ENCODE results near the gene NEU1. TPM values are rescaled to one million over a fixed set of nuclear protein-coding genes. Genes with fewer than 3 reads are reported as not detected.
"Not testable (repeated sequence)": the region's sequence is repeated elsewhere in the genome, so short reads cannot be mapped to it uniquely, and the experiment has no call there.

NEU1 gene
- total RNA-seq = 10 to 100 TPM; 29.3 to 30.6 TPM

DNA sequence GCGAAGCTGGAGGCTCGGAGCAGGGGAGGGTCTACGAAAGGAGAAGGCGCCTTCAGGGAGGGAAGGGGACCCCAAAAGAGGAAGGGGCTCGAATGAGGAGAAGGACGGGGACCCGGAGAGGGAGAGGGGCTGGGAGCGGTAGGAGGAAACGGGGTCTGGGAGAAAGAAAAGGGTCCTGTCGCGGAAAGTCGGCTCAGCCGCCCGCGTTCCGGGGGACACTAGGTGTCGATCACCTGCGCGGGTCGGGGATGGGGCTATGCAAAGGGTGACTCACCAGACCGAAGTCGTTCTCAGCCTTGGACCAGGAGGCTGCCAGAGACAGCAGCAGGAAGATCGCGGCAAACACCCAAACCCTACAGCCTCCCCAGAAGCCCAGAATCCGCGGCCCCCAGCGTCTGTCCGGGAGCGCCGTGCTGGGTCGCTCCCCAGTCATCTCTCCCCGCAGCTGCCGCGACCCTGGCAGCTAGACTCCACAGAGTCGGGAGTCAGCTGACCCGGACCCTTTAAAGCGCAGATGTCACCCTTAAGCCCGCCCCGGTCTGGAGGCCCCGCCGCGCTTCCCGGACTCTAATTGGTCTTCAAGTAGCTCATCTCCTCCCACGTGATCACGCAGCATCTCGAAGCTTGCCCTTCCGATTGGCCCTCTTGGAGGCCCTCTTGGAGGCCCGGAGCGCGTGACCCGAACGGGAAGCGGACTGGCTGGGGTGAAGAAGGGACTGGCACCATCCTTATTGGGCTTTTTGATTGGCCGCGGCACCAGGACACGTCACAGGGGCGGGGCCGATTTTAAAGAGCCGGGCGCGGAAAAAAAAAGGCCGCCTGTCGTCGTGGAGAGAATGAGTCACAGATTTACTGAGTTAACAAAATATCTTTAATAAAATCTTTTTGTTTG lies at the start of gene NEU1:
Gene NEU1, minus strand, starts transcription at position 478 of the 892 bp plus-strand sequence. Its CDS starts 45 bp downstream, at position 433.
- intact Hi-C loops (cut with DNase I) = no loop called here
- 0% methylated on average over 42 to 64 of the region's 64 CpGs for WGBS, 2 donors
- peak within 1 kb of the TSS; percentile 60 to 88 for H3K4me3 ChIP-seq
- H3K9me3 ChIP-seq = no peaks in the 10 kb centered on the region
- DNase-seq (peak; percentile 99 to 100 (median 100)), ATAC-seq (peak; percentile 97)
- H3K27me3 ChIP-seq = no peaks in the 10 kb centered on the region
- H3K36me3 ChIP-seq (replicated peaks in 1 of 2; ENCODE audit: insufficient read depth in 1 of 2, low read depth in 2 of 2) = peaks cover 11% of the 10 kb centered on the region in 2 donors
- H3K27ac ChIP-seq = peak within 1 kb of the TSS; percentile 72 to 90 (median 84)
- H3K4me1 ChIP-seq = peaks cover 19% of the 10 kb centered on the region
- TF ChIP-seq, protein P1, sequence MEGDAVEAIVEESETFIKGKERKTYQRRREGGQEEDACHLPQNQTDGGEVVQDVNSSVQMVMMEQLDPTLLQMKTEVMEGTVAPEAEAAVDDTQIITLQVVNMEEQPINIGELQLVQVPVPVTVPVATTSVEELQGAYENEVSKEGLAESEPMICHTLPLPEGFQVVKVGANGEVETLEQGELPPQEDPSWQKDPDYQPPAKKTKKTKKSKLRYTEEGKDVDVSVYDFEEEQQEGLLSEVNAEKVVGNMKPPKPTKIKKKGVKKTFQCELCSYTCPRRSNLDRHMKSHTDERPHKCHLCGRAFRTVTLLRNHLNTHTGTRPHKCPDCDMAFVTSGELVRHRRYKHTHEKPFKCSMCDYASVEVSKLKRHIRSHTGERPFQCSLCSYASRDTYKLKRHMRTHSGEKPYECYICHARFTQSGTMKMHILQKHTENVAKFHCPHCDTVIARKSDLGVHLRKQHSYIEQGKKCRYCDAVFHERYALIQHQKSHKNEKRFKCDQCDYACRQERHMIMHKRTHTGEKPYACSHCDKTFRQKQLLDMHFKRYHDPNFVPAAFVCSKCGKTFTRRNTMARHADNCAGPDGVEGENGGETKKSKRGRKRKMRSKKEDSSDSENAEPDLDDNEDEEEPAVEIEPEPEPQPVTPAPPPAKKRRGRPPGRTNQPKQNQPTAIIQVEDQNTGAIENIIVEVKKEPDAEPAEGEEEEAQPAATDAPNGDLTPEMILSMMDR (IDR thresholded peaks at IDR 0.05) = no peak
- peak; percentile 78 to 96 (median 95) for TF ChIP-seq POLR2A (IDR thresholded peaks at IDR 0.05)

DNA sequence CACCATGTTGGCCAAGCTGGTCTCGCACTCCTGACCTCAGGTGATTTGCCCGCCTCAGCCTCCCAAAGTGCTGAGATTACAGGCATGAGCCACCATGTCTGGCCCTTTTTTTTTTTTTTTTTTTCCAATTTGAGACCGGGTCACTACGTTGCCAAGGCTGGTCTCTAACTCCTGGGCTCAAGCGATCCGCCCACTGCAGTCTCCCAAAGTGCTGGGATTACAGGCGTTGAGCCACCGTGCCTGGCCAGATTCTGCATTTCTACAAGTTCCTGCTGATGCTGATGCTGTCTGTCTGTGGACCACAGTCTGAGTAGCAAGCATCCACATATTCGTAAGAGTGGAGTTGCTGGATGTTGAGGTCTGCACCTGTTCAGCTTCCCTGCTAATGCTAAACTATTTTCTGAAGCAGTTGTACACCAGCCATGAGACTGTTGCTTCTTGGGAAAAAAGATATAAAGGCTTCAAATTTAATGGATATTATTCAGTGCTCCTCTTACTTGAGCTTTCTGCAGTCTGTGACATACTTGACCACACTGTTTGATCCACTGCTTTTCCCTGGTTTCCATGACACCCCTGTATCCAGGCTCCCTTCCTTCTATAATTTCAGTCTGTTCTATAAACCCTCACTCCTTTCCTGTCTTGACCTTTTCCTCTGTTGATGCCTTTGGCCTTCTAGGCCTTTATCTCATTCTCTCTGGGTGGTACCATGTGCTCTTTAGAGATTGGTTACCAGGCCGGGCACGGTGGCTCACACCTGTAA lies 49.4 kb upstream of the NEU1 start:
- no peaks in the 10 kb centered on the region for H3K9me3 ChIP-seq
- no peak for ATAC-seq
- H3K4me3 ChIP-seq = no peak overlapping the region
- no peaks in the 10 kb centered on the region for H3K27me3 ChIP-seq
- TF ChIP-seq, protein P1 (IDR thresholded peaks at IDR 0.05) = no peak
- no peak for DNase-seq
- H3K27ac ChIP-seq = no peak overlapping the region
- intact Hi-C loops (cut with DNase I) = no loop called here
- no peaks in the 10 kb centered on the region for H3K4me1 ChIP-seq
- no peaks in the 10 kb centered on the region for H3K36me3 ChIP-seq (replicated peaks in 1 of 2; ENCODE audit: insufficient read depth in 1 of 2, low read depth in 2 of 2)
- WGBS, 2 donors = 71 to 73% methylated on average over 11 of the region's 11 CpGs

DNA sequence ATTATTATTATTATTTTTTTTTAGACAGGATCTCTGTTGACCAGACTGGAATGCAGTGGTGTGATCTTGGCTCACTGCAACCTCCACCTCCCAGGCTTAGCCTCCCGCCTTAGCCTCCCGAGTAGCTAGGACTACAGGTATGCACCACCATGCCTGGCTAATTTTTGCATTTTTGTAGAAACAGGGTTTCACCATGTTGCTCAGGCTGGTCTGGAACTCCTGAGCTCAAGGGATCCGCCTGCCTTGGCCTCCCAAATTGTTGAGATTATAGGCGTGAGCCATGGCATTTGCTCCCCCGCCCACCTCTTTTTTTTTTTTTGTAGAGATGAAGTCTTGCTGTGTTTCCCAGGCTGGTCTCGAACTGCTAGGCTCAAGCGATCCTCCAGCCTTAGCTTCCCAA lies 46.7 kb upstream of the NEU1 start:
- H3K9me3 ChIP-seq; H3K4me3 ChIP-seq; H3K4me1 ChIP-seq; intact Hi-C loops (cut with DNase I); DNase-seq; H3K36me3 ChIP-seq (replicated peaks in 1 of 2; ENCODE audit: insufficient read depth in 1 of 2, low read depth in 2 of 2); ATAC-seq; H3K27ac ChIP-seq; H3K27me3 ChIP-seq: not testable (repeated sequence)
- 68 to 76% methylated on average over 7 of the region's 7 CpGs for WGBS, 2 donors

DNA sequence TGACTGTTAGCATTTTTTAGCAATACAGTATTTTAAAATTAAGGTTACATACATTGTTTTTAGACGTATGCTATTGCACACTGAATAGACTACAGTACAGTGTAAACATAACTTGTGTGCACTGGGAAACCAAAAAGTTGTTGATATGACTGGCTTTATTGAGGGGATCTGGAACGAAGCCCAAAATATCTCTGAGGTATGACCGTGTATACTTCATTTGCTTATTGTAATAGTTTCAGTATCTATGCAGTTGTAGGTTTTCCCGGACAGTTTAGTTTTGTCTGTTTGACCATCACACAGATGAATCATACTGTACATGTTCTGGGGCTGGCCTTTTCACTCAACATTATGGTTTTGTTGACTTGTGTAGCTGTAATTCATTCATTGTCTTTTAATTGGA lies 46.2 kb upstream of the NEU1 start:
- ATAC-seq = no peak
- H3K9me3 ChIP-seq = no peaks in the 10 kb centered on the region
- H3K36me3 ChIP-seq (replicated peaks in 1 of 2; ENCODE audit: insufficient read depth in 1 of 2, low read depth in 2 of 2) = no peaks in the 10 kb centered on the region
- H3K4me1 ChIP-seq = no peaks in the 10 kb centered on the region
- 22 to 24% methylated on average over 4 of the region's 4 CpGs for WGBS, 2 donors
- DNase-seq = no peak
- no peak overlapping the region for H3K4me3 ChIP-seq
- intact Hi-C loops (cut with DNase I) = no loop called here
- TF ChIP-seq, protein P1 (IDR thresholded peaks at IDR 0.05) = no peak
- TF ChIP-seq POLR2A (IDR thresholded peaks at IDR 0.05) = no peak
- no peak overlapping the region for H3K27ac ChIP-seq
- H3K27me3 ChIP-seq = no peaks in the 10 kb centered on the region

DNA sequence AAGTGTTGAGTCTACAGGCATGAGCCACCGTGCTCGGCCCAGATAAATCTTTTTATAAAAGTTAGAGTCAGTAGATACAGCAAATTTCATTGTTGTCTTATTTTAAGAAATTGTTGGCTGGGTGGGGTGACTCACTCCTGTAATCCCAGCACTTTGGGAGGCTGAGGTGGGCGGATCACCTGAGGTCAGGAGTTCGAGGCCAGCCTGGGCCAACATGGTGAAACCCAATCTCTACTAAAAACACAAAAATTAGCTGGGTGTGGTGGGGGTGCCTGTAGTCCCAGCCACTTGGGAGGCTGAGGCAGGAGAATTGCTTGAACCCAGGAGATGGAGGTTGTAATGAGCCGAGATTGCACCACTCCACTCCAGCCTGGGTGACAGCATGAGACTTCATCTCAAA lies 45.6 kb upstream of the NEU1 start:
- H3K36me3 ChIP-seq (replicated peaks in 1 of 2; ENCODE audit: insufficient read depth in 1 of 2, low read depth in 2 of 2); ATAC-seq; H3K4me3 ChIP-seq; intact Hi-C loops (cut with DNase I); H3K27me3 ChIP-seq; H3K9me3 ChIP-seq; DNase-seq; H3K4me1 ChIP-seq; H3K27ac ChIP-seq: not testable (repeated sequence)
- WGBS, 2 donors = 80% methylated on average over 5 of the region's 5 CpGs
